Measurements from ENCODE around the gene HIPK3. TPM values are rescaled to one million over a fixed set of nuclear protein-coding genes. Genes with fewer than 3 reads are reported as not detected.

HIPK3 gene
- total RNA-seq, 6 donors from 2014 or later, result 63.9 to 149 (median 133) TPM

GRCh38 chr11:33334627-33335026 lies 77.4 kb downstream of the HIPK3 start:
- WGBS, 2 donors, result 96 to 100% methylated on average over 3 of the region's 3 CpGs
- no peak for TF ChIP-seq POLR2AphosphoS5 (IDR thresholded peaks at IDR 0.05)
- TF ChIP-seq CTCF (IDR thresholded peaks at IDR 0.05), result no peak
- no peak for TF ChIP-seq EP300 (IDR thresholded peaks at IDR 0.05)
- no peak for TF ChIP-seq POLR2A (IDR thresholded peaks at IDR 0.05)
- peaks cover 0 to 50% (median 7%) of the 10 kb centered on the region in 4 donors for H3K36me3 ChIP-seq

GRCh38 chr11:33339247-33339646 lies 82.1 kb downstream of the HIPK3 start:
- no peak for TF ChIP-seq EP300 (IDR thresholded peaks at IDR 0.05)
- no peak for TF ChIP-seq POLR2AphosphoS5 (IDR thresholded peaks at IDR 0.05)
- TF ChIP-seq POLR2A (IDR thresholded peaks at IDR 0.05), result no peak
- no peak for TF ChIP-seq CTCF (IDR thresholded peaks at IDR 0.05)
- no peak overlapping the region for H3K27ac ChIP-seq
- 75 to 91% methylated on average over 1 of the region's 1 CpG for WGBS, 2 donors
- DNase-seq, result no peak
- H3K4me1 ChIP-seq, result no peaks in the 10 kb centered on the region
- no peaks in the 10 kb centered on the region for H3K9me3 ChIP-seq
- no peak for ATAC-seq (ENCODE audit: low FRiP score in 2 of 2)
- H3K36me3 ChIP-seq, result peaks cover 5 to 71% (median 33%) of the 10 kb centered on the region in 4 donors
- no peak overlapping the region for H3K4me3 ChIP-seq
- H3K27me3 ChIP-seq, result no peaks in the 10 kb centered on the region

More at GRCh38 chr11:33334627-33335026, 77.4 kb downstream of the HIPK3 start:
- ATAC-seq (ENCODE audit: low FRiP score in 2 of 2) (no peak), DNase-seq (no peak)
- Histone ChIP-seq H3K4me1 (peaks cover 0 to 8% (median under 1%) of the 10 kb centered on the region in 4 donors), H3K9me3 (no peaks in the 10 kb centered on the region), H3K27me3 (no peaks in the 10 kb centered on the region), H3K27ac (no peak overlapping the region), H3K4me3 (no peak overlapping the region)

GRCh38 chr11:33344611-33345010 lies 87.4 kb downstream of the HIPK3 start:
- ATAC-seq (ENCODE audit: low FRiP score in 2 of 2) (no peak), DNase-seq (no peak)
- peaks cover 20 to 87% (median 49%) of the 10 kb centered on the region in 4 donors for H3K36me3 ChIP-seq
- H3K27me3 ChIP-seq, result no peaks in the 10 kb centered on the region
- H3K4me3 ChIP-seq, result no peak overlapping the region
- no peak overlapping the region for H3K27ac ChIP-seq
- no peak for TF ChIP-seq POLR2A (IDR thresholded peaks at IDR 0.05)
- H3K4me1 ChIP-seq, result no peaks in the 10 kb centered on the region
- H3K9me3 ChIP-seq, result no peaks in the 10 kb centered on the region
- whole genome bisulfite sequencing, 2 donors, result 44 to 46% methylated on average over 2 of the region's 2 CpGs

- H3K9me3 ChIP-seq, result no peaks in the 10 kb centered on the region
- DNase-seq (no peak), ATAC-seq (ENCODE audit: low FRiP score in 2 of 2) (no peak)
- no peak for TF ChIP-seq POLR2A (IDR thresholded peaks at IDR 0.05)
- TF ChIP-seq CTCF (IDR thresholded peaks at IDR 0.05), result no peak
- no peak for TF ChIP-seq POLR2AphosphoS5 (IDR thresholded peaks at IDR 0.05)
- TF ChIP-seq EP300 (IDR thresholded peaks at IDR 0.05), result no peak
- H3K27me3 ChIP-seq, result no peaks in the 10 kb centered on the region
- WGBS, 2 donors, result 72 to 74% methylated on average over 2 of the region's 2 CpGs
- peaks cover 29 to 87% (median 52%) of the 10 kb centered on the region in 4 donors for H3K36me3 ChIP-seq
- H3K4me1 ChIP-seq, result no peaks in the 10 kb centered on the region
- no peak overlapping the region for H3K27ac ChIP-seq
- H3K4me3 ChIP-seq, result no peak overlapping the region
These were observed 90.4 kb downstream of the HIPK3 start for GRCh38 chr11:33347490-33348125.

GRCh38 chr11:33350287-33350686 lies 93.1 kb downstream of the HIPK3 start:
- Histone ChIP-seq H3K4me1 (no peaks in the 10 kb centered on the region), H3K27ac (no peak overlapping the region), H3K4me3 (no peak overlapping the region), H3K36me3 (peaks cover 40 to 95% (median 62%) of the 10 kb centered on the region in 4 donors), H3K9me3 (no peaks in the 10 kb centered on the region), H3K27me3 (no peaks in the 10 kb centered on the region)
- DNase-seq, result no peak
- 99 to 100% methylated on average over 4 of the region's 4 CpGs for WGBS, 2 donors
- no peak for ATAC-seq (ENCODE audit: low FRiP score in 2 of 2)
- TF ChIP-seq POLR2A (IDR thresholded peaks at IDR 0.05), result no peak
